Measurements from ENCODE around the gene MDK.

The MDK gene

GRCh38 chr11:46381819-46382645, 563 bp downstream of the MDK start (continued):
- TF ChIP-seq HOXC10 (CRISPR knock-in tag; IDR thresholded peaks at IDR 0.05) (no peak), ZNF10 (tag by site-specific recombination; IDR thresholded peaks at IDR 0.05) (no peak), PRDM10 (tag by site-specific recombination; IDR thresholded peaks at IDR 0.05) (0 out of 2 replicates have a peak, but pooled peaks have one; percentile 25), ZNF639 (tag by site-specific recombination; IDR thresholded peaks at IDR 0.05) (no peak), KLF9 (tag by site-specific recombination; IDR thresholded peaks at IDR 0.05; ENCODE audit: low read depth) (peak; percentile 52; the same call in 1 of the 2 replicates), SP2 (tag by site-specific recombination; IDR thresholded peaks at IDR 0.05) (peak; percentile 55), ZNF335 (tag by site-specific recombination; conservative IDR thresholded peaks at IDR 0.05) (peak; percentile 60), SP3 (tag by site-specific recombination; IDR thresholded peaks at IDR 0.05) (peak; percentile 31; the same call in 1 of the 2 replicates), ZNF140 (tag by site-specific recombination; IDR thresholded peaks at IDR 0.05) (no peak), ZNF510 (tag by site-specific recombination; IDR thresholded peaks at IDR 0.05; ENCODE audit: insufficient replicate concordance) (no peak), ZNF433 (tag by site-specific recombination; IDR thresholded peaks at IDR 0.05; ENCODE audit: low read depth) (no peak)

GRCh38 chr11:46382646-46383403, 1.4 kb downstream of the MDK start:
- CTCF ChIA-PET = interaction anchor here (0.6 to 2.1 kb wide), 19 partner anchors 10 to 509 kb away, joined by 3 to 13 read pairs (median 3); partner anchors contain the start of genes CHRM4 and DGKZ
- POLR2A ChIA-PET = interaction anchor here (1.3 kb wide), 1 partner anchor 10 kb away, joined by 3 read pairs; no protein-coding TSS in a partner anchor
- Histone ChIP-seq H3K4me3 (ENCODE audit: low read depth, low read length) (no peak overlapping the region), H3K9me3 (ENCODE audit: control insufficient read depth, insufficient read depth, low read depth, low read length) (no peaks in the 10 kb centered on the region), H3K27ac (ENCODE audit: extremely low read depth, low read depth, low read length) (no peak overlapping the region; the same call in 1 of the 2 replicates), H3K4me1 (ENCODE audit: control insufficient read depth, insufficient read depth, low read length) (no peaks in the 10 kb centered on the region), H3K36me3 (ENCODE audit: control insufficient read depth in 2 of 2, insufficient read depth in 1 of 2, low read length in 2 of 2) (peaks cover 0 to 23% of the 10 kb centered on the region in 2 experiments; a peak in 1 of 3 replicates)
- TF ChIP-seq TSHZ1 (tag by site-specific recombination; IDR thresholded peaks at IDR 0.05; ENCODE audit: borderline replicate concordance) (no peak), ZNF350 (tag by site-specific recombination; IDR thresholded peaks at IDR 0.05) (no peak), ZNF324 (tag by site-specific recombination; IDR thresholded peaks at IDR 0.05) (no peak), ZNF24 (tag by site-specific recombination; IDR thresholded peaks at IDR 0.05) (no peak), ZNF654 (tag by site-specific recombination; IDR thresholded peaks at IDR 0.05; ENCODE audit: low read depth) (peak; percentile 18; the same call in 1 of the 2 replicates), INSM2 (tag by site-specific recombination; IDR thresholded peaks at IDR 0.05) (no peak), ZBTB20 (tag by site-specific recombination; IDR thresholded peaks at IDR 0.05) (no peak), ZBTB17 (tag by site-specific recombination; IDR thresholded peaks at IDR 0.05) (0 out of 2 replicates have a peak, but pooled peaks have one; percentile 23), ZNF639 (tag by site-specific recombination; IDR thresholded peaks at IDR 0.05) (no peak), ZNF501 (tag by site-specific recombination; IDR thresholded peaks at IDR 0.05) (no peak)
